HG02943 (cell line): ENCODE data around the gene NPM3.

ENCODE experiments used
- ATAC-seq: cut with Tn5 transposase; IDR thresholded peaks from one replicate; pipeline ENCODE4 v1.9.1; 2021; ENCODE audit warnings: mild to moderate bottlenecking, low read depth, moderate library complexity; ENCODE audit not compliant: unreplicated experiment

The NPM3 gene

DNA sequence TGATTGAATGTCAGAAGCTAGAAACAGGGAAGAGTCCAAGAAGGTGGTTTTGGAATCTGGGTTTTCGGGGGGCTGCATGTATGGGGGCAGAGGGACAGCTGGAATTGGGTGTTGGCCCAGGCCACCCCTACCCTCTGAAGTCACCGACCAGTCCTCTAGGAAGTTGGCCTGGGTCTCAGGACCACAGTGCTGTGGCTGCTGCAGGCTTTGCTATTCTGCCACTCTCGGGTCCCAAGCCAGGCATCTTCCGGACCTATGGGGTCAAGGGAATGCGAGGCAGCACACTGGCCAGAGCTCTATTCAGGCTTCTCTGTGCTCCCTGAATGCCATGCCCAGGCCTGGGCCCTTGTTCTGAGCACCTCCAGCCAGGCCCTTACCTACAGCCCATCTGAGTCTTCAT is 20.5 kb downstream of the NPM3 start:
- ATAC-seq = no peak

- ATAC-seq = no peak
These were observed 22.0 kb downstream of the NPM3 start for GRCh38 chr10:101761226-101761625.

GRCh38 chr10:101760510-101760909 is 22.7 kb downstream of the NPM3 start:
- no peak for ATAC-seq

DNA sequence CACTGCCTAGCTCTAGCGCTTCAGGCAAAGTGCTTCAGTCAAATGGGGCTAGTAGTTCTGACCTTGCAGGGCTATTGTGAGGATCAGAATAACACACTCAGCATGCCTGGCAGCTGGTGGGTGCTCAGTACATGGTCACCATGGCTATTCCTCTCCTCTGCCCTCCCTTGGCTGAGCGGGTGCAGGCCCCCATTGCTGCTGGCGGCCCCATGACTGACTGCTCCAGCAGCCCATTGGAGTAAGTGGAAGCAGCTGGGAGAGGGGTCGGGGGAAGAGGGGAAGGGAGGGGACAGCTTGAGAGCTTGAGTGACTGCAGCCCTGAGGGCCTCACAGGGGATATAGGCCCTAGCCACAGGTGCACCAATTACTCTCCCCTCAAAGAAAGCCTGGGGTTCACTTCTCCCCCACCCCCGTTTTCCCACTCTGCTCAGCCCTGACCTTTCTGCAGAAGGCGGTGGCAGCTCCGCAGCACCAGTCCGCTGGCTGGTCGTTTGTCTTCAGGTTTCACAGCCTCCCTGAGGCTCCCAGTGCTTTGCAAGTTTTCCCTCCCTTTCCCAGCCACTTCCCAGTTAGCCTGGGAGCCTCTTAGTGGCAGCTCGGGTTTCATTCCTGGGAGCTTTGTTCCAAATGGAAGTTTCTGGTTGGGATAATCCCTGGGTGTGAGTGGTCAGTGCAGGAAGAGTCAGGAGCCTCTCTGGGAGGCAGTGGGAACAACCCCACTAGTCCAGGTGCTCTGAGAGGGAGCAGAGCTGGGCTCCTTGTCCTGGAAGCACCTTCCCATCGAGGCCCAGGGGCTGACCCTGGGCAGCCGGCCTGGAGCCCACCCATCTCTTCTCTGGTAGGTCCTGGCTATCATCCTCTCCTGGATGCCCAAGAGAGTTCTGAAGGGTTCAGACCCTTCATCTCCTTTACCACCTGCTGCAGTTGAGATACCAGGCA is 23.7 kb downstream of the NPM3 start:
- ATAC-seq = no peak

DNA sequence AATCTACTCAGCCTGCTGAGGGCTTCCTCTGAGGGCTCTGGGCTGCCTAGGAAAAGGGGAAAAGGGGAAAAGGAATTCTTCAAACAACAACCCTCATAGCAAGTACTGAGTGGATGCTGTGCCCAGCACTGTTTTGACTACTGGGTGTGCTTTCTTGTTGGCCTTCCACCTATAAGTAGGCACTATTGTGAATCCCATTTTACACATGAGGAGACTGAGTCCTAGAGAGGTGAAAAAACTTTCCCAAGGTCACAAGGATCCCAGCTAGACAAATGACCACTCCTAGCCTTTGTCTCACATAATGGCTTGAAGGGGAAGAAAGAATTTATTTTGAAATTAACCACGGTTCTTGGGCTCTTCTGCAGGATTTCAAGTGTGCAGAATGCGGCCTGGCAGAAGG is 24.4 kb downstream of the NPM3 start:
- no peak for ATAC-seq

GRCh38 chr10:101752241-101752640 is 31.0 kb downstream of the NPM3 start:
- no peak for ATAC-seq

GRCh38 chr10:101749047-101750016 is 33.9 kb downstream of the NPM3 start:
- no peak for ATAC-seq

- ATAC-seq = no peak
These were observed 34.8 kb downstream of the NPM3 start for GRCh38 chr10:101748496-101748895.

GRCh38 chr10:101745074-101745696 is 38.1 kb downstream of the NPM3 start:
- no peak for ATAC-seq

- ATAC-seq = no peak
These were observed 39.0 kb downstream of the NPM3 start for GRCh38 chr10:101744267-101744666.

- no peak for ATAC-seq
These were observed 41.3 kb downstream of the NPM3 start for GRCh38 chr10:101741938-101742337.

- ATAC-seq = no peak
These were observed 46.6 kb downstream of the NPM3 start for GRCh38 chr10:101736666-101737065.

GRCh38 chr10:101732096-101732495 is 51.1 kb downstream of the NPM3 start:
- no peak for ATAC-seq
